OCI-LY1 (cell line): ENCODE measurements around the gene RYR3.

Experiments
- H2AFZ ChIP-seq: fragments of 200-600 bp; sonication (generic), shearing (Covaris generic); 2 replicates; pipeline ENCODE4 v1.6.0; 2014; ENCODE audit warnings: antibody characterized with exemption, mild to moderate bottlenecking, low read length
- H3F3A ChIP-seq: fragments of 200-600 bp; sonication (generic), shearing (Covaris generic); 2 replicates; pipeline ENCODE4 v1.6.0; 2014; ENCODE audit warnings: mild to moderate bottlenecking, antibody characterized with exemption, low read length, moderate library complexity; ENCODE audit not compliant: insufficient read depth
- H3K27ac ChIP-seq: fragments of 200-600 bp; sonication (generic); 2 replicates; pipeline ENCODE4 v1.5.1; 2014; ENCODE audit warnings: low read length, mixed run types, mild to moderate bottlenecking, low read depth; ENCODE audit not compliant: poor library complexity, severe bottlenecking
- H3K27me3 ChIP-seq: fragments of 200-600 bp; sonication (generic); 2 replicates; pipeline ENCODE4 v1.6.0; 2014; ENCODE audit warnings: antibody characterized with exemption, mild to moderate bottlenecking, low read length, moderate library complexity; ENCODE audit not compliant: insufficient read depth
- H3K36me3 ChIP-seq: fragments of 200-600 bp; sonication (generic); 2 replicates; pipeline ENCODE4 v1.6.1; 2014; ENCODE audit warnings: mild to moderate bottlenecking, antibody characterized with exemption, low read length, moderate library complexity, mixed read lengths; ENCODE audit not compliant: insufficient read depth
- H3K4me1 ChIP-seq: fragments of 200-600 bp; sonication (generic); 2 replicates; pipeline ENCODE4 v1.5.1; 2014; ENCODE audit warnings: mild to moderate bottlenecking, low read length, moderate library complexity; ENCODE audit not compliant: insufficient read depth, severe bottlenecking
- H3K4me2 ChIP-seq: fragments of 200-600 bp; sonication (generic), shearing (Covaris generic); 2 replicates; pipeline ENCODE4 v1.6.1; 2014; ENCODE audit warnings: low read length
- H3K4me3 ChIP-seq: fragments of 200-600 bp; sonication (generic); 2 replicates; pipeline ENCODE4 v1.5.1; 2014; ENCODE audit warnings: low read length, low read depth, mild to moderate bottlenecking, mixed read lengths; ENCODE audit not compliant: poor library complexity, severe bottlenecking
- H3K79me2 ChIP-seq: fragments of 200-600 bp; shearing (Covaris generic); 2 replicates; pipeline ENCODE4 v1.6.1; 2016; ENCODE audit warnings: mixed run types, low read length, mixed read lengths; ENCODE audit not compliant: insufficient read depth
- H3K9ac ChIP-seq: fragments of 200-600 bp; sonication (generic), shearing (Covaris generic); 2 replicates; pipeline ENCODE4 v1.6.1; 2014; ENCODE audit warnings: mild to moderate bottlenecking, low read length, mixed read lengths
- H3K9me2 ChIP-seq: fragments of 200-600 bp; sonication (generic), shearing (Covaris generic); 2 replicates; pipeline ENCODE4 v1.6.1; 2014; ENCODE audit warnings: low read depth, mild to moderate bottlenecking, low read length, mixed read lengths
- H3K9me3 ChIP-seq: fragments of 200-600 bp; shearing (Covaris generic); 2 replicates; pipeline ENCODE4 v1.6.1; 2014; ENCODE audit warnings: low read length, mixed read lengths
- H4K20me1 ChIP-seq: fragments of 200-600 bp; sonication (generic), shearing (Covaris generic); 2 replicates; pipeline ENCODE4 v1.6.0; 2016; ENCODE audit warnings: mild to moderate bottlenecking, low read length; ENCODE audit not compliant: insufficient read depth
- EZH2 ChIP-seq: fragments of 200-600 bp; sonication (generic), shearing (Covaris generic); IDR thresholded peaks from 2 replicates; pipeline ENCODE4 v1.8.0; 2017; ENCODE audit warnings: borderline replicate concordance, mixed run types, mild to moderate bottlenecking, antibody characterized with exemption, low read length, moderate library complexity, mixed read lengths
- TF ChIP-seq, protein P1 (sequence below): fragments of 200-600 bp; sonication (generic), shearing (Covaris generic); IDR thresholded peaks from 2 replicates; pipeline ENCODE4 v1.5.1; 2017; ENCODE audit warnings: mild to moderate bottlenecking, antibody characterized with exemption, low read length, moderate library complexity, mixed read lengths

RYR3 gene

DNA sequence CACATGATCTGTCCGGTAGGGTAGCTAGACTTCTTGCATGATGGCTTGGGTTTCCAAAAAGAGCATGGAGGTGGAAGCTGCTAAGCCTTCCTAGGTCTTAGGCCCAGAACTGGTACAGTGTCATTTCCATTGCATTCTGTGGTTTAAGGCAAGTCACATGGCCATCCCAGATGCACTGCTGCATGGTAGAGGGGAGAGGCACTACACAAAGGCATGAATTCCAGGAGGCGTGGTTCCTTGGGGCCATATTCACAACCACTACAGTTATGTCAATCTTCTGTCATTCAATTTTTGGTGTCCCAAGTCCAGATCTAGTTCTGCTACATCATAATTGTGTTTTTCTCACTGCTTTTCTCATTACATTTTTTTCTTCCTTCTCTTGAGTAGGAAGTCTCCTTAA, 535.4 kb downstream of the RYR3 start:
- Histone ChIP-seq H3K4me2 (no peak overlapping the region), H3K36me3 (no peaks in the 10 kb centered on the region), H3K4me1 (no peaks in the 10 kb centered on the region), H3K9me3 (no peaks in the 10 kb centered on the region), H3K27me3 (no peaks in the 10 kb centered on the region), H3K4me3 (no peak overlapping the region), H2AFZ (no peak overlapping the region), H3K27ac (no peak overlapping the region), H3K9ac (no peak overlapping the region), H3K9me2 (no peaks in the 10 kb centered on the region), H3F3A (no peaks in the 10 kb centered on the region), H3K79me2 (no peaks in the 10 kb centered on the region), H4K20me1 (no peaks in the 10 kb centered on the region)
- TF ChIP-seq, protein P1, sequence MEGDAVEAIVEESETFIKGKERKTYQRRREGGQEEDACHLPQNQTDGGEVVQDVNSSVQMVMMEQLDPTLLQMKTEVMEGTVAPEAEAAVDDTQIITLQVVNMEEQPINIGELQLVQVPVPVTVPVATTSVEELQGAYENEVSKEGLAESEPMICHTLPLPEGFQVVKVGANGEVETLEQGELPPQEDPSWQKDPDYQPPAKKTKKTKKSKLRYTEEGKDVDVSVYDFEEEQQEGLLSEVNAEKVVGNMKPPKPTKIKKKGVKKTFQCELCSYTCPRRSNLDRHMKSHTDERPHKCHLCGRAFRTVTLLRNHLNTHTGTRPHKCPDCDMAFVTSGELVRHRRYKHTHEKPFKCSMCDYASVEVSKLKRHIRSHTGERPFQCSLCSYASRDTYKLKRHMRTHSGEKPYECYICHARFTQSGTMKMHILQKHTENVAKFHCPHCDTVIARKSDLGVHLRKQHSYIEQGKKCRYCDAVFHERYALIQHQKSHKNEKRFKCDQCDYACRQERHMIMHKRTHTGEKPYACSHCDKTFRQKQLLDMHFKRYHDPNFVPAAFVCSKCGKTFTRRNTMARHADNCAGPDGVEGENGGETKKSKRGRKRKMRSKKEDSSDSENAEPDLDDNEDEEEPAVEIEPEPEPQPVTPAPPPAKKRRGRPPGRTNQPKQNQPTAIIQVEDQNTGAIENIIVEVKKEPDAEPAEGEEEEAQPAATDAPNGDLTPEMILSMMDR: no peak
- TF ChIP-seq EZH2: no peak

DNA sequence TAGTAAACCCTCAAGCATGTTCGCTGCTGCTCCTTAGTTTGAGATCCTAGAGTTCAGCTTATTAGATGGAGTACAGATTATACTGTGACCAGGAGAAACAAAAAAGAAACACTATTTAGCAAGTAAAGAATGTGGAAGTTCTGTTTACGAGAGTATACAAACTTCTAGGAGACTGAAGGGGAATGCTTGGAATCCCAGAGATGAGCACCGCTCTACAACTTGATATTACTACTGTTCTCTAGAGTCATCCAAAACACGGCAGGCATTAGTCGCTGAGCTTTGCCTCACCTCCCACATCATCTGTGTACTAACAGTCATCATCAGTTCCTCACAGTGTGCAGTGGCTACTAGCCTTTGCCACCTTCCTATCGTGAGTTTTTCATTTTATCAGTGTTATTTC, 536.1 kb downstream of the RYR3 start:
- no peaks in the 10 kb centered on the region for H3K9me2 ChIP-seq
- no peak overlapping the region for H2AFZ ChIP-seq
- TF ChIP-seq EZH2: no peak
- TF ChIP-seq, protein P1: no peak
- H3K27ac ChIP-seq: no peak overlapping the region
- H3K4me2 ChIP-seq: no peak overlapping the region
- no peak overlapping the region for H3K4me3 ChIP-seq
- H3K9me3 ChIP-seq: no peaks in the 10 kb centered on the region
- no peaks in the 10 kb centered on the region for H3K4me1 ChIP-seq
- no peaks in the 10 kb centered on the region for H4K20me1 ChIP-seq
- no peak overlapping the region for H3K9ac ChIP-seq
- H3F3A ChIP-seq: no peaks in the 10 kb centered on the region
- no peaks in the 10 kb centered on the region for H3K36me3 ChIP-seq
- H3K79me2 ChIP-seq: no peaks in the 10 kb centered on the region
- H3K27me3 ChIP-seq: no peaks in the 10 kb centered on the region

DNA sequence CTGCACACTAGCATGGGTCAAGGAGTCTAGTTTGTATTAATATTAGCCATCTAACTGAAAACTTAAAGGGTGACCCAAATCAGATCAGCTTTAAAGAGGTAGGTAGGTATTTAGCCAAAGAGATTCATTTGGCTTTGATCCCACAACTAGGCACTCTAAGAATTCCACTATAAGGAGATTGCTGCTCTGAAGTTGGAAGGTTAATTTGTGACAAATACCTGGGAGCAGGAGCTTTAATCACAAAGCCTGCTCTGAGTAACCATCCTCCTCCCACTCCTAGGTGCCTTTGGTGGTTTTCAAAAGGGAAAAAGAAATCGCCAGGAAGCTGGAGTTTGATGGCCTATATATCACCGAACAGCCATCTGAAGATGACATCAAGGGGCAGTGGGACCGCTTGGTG, 537.2 kb downstream of the RYR3 start:
- no peak overlapping the region for H3K9ac ChIP-seq
- H3K36me3 ChIP-seq: no peaks in the 10 kb centered on the region
- H3K9me2 ChIP-seq: no peaks in the 10 kb centered on the region
- H3K27me3 ChIP-seq: no peaks in the 10 kb centered on the region
- no peak overlapping the region for H3K4me2 ChIP-seq
- TF ChIP-seq, protein P1: no peak
- no peak for TF ChIP-seq EZH2
- no peaks in the 10 kb centered on the region for H3K79me2 ChIP-seq
- H2AFZ ChIP-seq: no peak overlapping the region
- no peak overlapping the region for H3K4me3 ChIP-seq
- no peak overlapping the region for H3K27ac ChIP-seq
- no peaks in the 10 kb centered on the region for H4K20me1 ChIP-seq
- H3K9me3 ChIP-seq: no peaks in the 10 kb centered on the region
- H3F3A ChIP-seq: no peaks in the 10 kb centered on the region
- H3K4me1 ChIP-seq: no peaks in the 10 kb centered on the region
